Measurements from ENCODE around the gene CAPN5.

The CAPN5 gene

DNA sequence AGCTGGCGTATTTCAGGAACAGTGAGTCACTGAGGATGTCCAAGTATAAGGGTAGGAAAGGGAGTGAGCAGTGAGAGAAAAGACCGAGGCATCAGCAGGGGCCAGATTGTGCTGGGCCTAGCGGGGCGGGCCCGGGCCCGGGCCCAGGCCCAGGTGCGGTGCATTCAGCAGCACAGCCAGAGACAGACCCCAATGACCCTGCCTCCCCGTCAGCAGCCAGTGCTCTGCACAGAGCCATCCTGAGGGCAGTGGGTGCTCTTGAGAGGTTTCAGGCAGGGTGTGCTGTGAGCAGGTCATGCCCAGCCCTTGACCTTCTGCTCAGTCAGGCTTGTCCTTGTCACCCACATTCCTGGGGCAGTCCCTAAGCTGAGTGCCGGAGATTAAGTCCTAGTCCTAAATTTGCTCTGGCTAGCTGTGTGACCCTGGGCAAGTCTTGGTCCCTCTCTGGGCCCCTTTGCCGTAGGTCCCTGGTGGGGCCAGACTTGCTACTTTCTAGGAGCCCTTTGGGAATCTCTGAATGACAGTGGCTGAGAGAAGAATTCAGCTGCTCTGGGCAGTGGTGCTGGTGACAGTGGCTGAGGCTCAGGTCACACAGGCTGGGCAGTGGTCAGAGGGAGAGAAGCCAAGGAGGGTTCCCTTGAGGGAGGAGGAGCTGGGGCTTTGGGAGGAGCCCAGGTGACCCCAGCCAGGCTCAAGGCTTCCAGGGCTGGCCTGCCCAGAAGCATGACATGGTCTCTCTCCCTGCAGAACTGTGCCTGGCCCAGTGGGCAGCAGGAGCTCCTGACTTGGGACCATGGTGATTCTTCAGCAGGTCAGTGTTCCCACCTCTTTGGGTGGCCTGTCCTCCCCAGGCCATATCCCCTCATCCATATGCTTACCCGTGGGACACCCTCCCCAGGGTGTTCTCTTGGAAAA, 63.3 kb downstream of the CAPN5 start:
- DNase-seq (ENCODE audit: low spot score) = no peak

GRCh38 chr11:77130763-77131513, 64.2 kb downstream of the CAPN5 start:
- FAIRE-seq = no peak
- peak; percentile 41 for DNase-seq (ENCODE audit: low spot score)

More for the DNA sequence above, 63.3 kb downstream of the CAPN5 start:
- FAIRE-seq = no peak

DNA sequence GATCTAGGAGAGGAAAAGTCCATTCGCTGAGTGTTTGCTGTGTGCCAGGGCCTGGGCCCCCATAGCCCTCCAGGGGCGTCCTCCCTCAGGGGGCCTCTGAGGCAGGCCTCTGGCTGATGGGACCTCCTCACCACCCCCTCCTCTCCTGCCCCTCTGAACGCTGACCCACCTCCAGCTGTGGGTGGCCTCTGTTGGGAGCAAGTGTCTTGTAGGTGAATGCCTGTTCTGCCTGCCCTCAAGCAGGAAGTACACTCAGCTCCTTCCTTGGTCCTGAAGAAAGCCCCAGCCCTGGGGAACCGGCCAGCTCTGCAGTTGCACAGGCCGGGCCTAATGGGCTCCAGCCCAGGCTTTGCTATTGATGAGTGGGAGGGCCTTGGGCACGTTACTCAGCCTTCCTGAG, 64.8 kb downstream of the CAPN5 start:
- no peak for FAIRE-seq
- DNase-seq (ENCODE audit: low spot score) = no peak

DNA sequence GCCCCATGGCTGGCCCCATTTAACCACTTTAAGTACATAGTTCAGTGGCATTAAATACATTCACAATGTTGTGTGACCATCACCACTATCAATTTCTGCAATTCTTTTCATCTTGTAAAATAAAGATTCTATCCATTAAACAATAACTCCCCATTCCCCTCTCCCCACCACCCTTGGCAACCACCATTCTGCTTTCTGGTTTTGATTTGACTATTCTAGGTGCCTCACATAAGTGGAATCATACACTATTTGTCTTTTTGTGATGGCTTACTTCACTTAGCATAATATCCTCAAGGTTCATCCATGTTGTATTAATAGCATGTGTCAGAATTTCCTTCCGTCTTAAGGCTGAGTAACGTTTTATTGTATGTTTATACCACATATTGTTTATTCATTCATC, 68.3 kb downstream of the CAPN5 start:
- no peak for DNase-seq (ENCODE audit: low spot score)
- no peak for FAIRE-seq

DNA sequence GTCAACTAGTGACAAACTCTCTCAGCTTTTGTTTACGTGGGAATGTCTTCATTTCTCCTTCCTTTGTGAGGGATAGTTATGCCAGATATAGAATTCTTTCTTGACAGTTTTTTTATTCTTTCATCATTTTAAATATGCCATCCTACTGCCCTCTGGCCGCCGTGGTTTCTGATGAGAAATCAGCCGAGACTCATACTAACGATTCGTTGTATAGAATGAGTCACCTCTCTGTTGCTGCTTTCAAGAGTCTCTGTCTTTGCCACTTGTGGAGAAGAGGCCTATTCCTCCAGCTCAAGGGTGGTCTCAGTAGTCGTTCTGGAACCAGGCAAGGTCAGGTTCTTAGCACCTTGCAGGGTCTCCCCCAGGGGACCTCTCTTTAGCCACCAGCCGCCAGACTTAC, 69.3 kb downstream of the CAPN5 start:
- DNase-seq (ENCODE audit: low spot score) (peak; percentile 42), FAIRE-seq (no peak)

DNA sequence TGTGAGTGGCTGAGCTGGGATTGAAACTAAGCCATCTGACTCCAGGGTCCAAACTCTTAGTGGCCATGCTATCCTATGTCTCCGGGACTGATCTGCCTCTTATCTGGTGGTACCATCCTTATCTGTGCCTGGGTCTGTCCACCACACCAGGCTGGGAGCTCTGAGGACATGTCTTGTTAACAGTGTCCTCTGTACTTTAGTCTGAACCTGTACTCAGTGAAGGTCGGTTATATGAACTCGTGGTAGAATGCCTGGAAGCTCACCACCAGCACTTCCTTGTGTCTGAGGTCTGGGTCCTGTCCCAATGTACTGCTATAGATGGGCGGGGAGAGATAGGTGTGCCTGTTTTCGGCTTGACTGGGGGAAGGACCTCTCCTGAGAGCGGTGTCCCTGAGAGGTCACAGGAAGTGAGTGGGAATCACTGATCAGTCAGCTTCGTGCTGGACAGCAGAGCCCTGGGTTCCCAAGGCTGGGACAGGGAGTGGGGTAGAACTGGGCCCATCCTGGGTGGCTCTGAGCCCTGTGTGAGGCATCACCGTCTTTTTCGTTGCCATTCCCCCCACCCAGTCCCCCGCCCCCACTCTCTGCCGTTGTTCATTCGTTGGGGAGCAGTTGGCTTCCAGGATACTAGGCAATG, 70.1 kb downstream of the CAPN5 start:
- no peak for FAIRE-seq
- no peak for DNase-seq (ENCODE audit: low spot score)

DNA sequence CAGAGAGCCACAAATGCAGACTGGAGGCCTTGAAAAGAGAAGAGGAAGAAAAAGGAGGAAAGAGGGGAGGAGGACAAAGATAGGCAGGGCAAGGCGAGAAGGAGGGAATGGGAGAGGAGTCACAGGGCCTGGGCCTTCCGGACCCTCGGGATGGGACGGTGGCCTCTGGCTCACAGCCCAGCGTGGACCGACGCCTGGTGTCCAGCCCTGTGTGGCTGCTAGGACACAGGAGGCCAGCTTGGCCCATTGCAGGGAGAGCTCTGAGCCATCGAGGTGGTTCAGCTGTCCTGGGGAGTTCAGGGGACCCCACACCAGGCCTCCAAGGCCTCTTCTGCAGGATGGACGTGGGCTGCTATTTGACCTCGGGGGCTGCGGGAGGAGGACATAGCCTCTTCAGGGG, 70.7 kb downstream of the CAPN5 start:
- FAIRE-seq (no peak), DNase-seq (ENCODE audit: low spot score) (no peak)

GRCh38 chr11:77138106-77138649, 71.4 kb downstream of the CAPN5 start:
- DNase-seq (ENCODE audit: low spot score) (no peak), FAIRE-seq (no peak)

DNA sequence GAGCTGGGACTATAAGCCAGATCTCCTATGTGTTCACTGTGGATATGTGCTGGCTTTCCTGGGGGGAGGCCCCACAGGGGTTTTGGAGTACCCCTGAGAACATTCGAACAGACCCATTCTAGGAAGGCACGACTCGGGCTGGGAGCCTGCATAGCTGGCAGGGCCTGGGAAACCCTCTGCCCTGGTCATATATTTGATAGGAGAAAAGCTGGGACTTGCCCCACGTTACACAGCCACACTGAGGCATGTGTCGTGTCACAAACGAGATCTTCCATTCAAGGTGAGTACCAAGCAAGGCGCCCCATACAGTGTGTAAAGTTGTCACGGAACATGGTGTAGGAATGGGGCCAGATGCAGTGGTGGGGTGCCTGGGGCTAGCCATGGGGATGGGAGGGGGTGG, 72.4 kb downstream of the CAPN5 start:
- no peak for FAIRE-seq
- no peak for DNase-seq (ENCODE audit: low spot score)

DNA sequence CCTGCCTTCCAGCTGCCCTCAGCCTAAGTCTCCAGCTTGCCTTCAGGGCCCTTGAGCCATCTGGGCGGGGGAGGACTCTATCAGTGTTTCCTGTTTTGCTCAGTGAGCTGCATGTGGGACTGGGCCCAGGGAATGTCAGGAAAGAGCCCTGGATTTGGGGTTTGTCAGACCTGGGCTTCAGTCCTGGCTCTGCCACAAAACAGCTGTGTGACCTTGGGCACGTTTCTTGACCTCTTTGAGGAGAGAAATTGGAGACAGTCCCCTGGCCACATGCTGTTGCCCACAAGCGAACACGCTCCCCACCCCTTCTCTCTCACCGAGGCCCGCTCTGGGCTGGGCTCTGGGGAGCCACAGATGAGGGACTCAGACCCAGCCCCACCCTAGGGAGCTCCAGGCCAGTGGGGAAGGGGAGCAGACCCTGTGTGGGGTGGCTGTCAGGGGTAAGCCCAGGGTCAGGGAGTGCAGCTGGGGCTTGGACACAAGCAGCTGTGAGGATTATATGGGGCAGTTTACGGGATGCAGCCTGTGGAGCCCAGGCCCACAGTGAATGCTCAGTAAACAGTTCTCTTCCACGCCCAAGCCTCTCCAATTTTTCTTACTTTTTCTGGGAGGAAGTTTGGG, 73.6 kb downstream of the CAPN5 start:
- FAIRE-seq (no peak), DNase-seq (ENCODE audit: low spot score) (no peak)

GRCh38 chr11:77141034-77141433, 74.3 kb downstream of the CAPN5 start:
- no peak for DNase-seq (ENCODE audit: low spot score)
- peak; percentile 96 for FAIRE-seq

DNA sequence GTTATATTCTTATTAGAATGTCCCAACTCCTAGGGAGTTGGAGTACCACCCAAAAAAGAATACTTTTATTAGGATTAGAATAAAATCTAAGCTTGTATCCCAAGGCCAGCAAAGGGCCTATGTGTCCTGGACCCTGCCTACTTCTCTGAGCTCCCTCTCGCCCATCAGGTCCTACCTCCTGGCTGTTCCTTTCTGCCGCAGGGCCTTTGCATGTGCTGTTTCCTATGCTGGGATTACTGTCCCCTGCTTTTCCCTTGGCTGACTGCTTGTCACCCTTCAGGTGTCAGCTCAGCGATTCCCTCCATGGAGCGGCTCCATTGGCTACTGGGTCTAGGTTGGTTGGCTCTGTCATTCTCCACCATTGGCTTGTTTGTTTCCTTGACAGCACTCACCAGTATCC, 74.7 kb downstream of the CAPN5 start:
- FAIRE-seq = no peak
- DNase-seq (ENCODE audit: low spot score) = no peak

DNA sequence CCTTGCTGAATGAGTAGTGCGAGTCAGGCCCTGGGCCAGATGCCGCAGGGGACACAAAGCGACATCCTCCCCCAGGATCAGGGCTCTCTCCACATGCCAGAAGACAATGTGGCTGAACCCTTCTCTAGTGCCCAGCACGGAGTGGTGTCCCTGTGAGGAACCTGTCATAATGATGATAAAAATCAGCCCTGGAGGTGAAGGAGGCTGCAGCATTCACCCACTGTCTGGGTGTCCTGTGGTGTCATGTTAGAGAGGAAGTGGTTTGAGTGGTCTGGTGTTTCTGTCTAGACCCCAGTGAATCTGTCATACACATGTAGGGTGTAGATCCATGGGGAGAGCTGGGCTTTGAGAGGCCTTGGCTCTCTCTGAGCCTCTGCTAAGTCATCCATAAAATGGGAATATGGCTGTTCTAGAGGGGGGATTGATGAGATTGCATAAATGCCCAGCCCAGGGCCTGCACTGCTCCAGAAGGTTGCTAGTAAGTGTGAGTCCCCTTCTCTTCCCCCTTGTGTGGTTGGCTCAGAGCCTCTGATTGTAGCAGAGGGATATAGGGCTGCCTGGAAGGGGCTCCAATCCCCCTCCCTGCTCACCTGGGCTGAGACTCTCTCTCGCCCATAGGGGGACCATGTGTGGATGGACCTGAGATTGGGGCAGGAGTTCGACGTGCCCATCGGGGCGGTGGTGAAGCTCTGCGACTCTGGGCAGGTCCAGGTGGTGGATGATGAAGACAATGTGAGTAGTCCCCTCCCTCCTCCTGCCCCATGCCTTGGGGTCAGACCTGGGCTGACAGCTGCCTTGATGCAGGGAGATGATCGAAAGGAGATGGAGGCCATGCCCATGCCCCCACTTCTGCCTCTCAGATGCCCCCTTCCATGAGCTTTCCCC, 75.6 kb downstream of the CAPN5 start:
- no peak for DNase-seq (ENCODE audit: low spot score)
- FAIRE-seq = no peak

DNA sequence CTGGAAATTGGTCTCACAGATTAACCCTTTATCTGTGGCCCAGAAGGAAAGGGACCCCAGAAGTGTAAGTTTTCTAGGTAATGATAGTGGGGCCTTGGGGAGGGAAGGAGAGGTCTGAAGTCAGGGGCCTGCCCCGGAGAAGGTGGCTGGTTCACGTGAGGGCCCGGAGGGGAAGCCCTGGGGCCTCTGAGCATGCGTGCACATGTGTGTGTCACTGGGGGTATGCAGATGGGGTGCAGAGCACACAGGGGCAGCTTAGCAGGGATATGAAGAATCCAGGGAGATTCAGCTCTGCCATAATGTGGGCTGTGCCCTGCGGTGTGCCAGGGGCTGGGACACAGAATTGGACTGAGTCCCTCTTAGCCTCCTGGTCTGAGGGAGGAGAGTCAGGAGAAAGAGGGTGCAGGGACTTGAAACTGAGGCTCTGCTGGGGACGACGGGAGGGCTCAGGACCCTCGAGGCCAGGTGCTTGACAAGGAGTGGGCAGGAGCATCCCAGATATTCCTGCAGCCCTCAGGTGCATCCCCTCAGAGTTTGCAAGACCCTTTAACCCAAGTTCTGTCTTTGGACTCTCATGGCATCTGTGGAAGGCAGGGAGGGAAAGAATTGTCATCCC, 76.7 kb downstream of the CAPN5 start:
- no peak for FAIRE-seq
- DNase-seq (ENCODE audit: low spot score) = no peak

GRCh38 chr11:77144196-77144856, 77.6 kb downstream of the CAPN5 start:
- FAIRE-seq (no peak), DNase-seq (ENCODE audit: low spot score) (no peak)

DNA sequence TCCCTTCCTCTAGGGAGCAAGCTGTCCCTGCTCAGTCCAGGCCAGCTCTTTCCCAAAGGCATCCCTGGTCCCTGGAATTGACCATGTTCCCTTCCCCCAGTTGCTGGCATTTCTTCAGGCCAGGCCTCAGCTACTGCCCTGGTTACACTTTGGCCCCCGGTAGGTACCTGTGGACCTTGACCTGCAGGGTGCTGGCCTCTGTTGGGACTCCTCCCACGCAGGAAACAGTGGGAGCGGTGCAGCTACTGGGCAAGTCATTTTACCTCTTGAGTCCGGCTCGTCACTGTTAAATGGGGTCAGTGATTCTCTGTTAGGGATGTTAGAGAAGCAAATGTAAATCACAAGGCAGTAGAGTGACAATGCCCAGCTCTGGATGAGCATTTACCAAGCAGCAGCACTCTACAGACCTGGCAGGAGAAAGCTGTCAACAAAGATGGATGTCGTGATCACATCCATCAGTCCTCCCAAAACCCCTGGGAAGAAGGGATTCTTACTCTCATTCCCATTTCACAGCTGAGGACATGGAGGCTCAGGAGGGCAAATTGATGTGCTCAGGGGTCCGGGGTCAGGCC, 78.2 kb downstream of the CAPN5 start:
- DNase-seq (ENCODE audit: low spot score) = no peak
- FAIRE-seq = no peak

DNA sequence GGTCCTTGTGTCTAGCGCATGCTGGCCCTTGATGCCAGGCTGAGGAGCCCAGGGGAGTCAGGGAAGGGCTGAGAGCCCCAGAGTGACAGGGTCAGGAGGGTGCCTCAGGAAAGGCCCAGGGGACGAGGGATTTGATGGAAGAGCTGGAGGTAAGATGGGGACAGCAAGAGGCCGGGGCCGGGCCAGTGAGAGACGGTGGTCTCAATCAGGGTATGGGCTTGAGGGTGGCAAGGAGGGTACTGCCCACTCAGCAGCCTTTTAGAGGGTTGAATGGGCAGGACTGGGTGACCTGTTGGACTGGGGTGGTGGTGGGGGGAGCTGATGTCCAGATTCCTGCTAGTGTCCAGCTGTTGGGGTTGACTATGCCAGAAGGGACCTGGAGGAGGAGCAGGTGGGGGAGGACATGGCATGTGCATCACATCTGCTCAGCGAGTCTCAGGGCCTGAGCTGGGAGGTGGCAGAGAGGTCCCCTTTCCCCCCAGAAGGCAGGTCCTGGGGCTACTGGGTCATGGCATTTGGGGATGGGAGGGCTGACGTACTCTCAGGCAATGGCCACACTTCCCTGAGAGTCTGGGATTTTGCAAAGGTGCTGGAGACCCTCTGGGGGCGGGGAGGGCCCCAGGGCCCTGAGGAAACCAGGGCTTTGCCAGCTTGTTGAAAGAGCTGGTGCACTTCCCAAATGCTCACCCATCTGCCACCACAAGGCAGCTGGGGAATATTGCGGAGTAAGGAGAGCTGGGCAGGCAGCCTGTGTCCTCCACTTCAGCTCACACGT, 79.7 kb downstream of the CAPN5 start:
- DNase-seq (ENCODE audit: low spot score) (no peak), FAIRE-seq (no peak)

DNA sequence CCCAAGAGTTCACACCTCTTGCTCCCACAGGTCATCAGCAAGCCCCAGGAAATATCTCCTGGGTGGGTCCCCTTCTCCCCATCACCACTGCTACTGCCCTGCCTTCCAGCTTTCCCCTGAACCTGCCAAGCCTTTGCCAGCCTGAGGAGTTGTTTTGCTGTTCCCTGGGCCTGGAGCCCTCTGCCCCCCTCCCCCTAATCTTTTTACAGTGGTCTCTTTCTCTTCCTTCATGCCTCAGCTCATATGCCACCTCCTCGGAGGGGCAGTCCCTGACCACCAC, 80.2 kb downstream of the CAPN5 start:
- DNase-seq (ENCODE audit: low spot score) = no peak
- no peak for FAIRE-seq

Measured in urothelium cell line (cell line).